GM10248 (cell line): ENCODE measurements around the gene PPFIA1.

Experiments used
- CTCF ChIA-PET: fragments of 300-600 bp; sonication (Branson Sonifier 250); formaldehyde crosslinking; extraction: SDS; loops from one replicate; lab custom pipeline; 2021; ENCODE audit warnings: antibody characterized with exemption; lab: Yijun Ruan, JAX
- POLR2A ChIA-PET: fragments of 350-650 bp; sonication (Branson Sonifier 250); formaldehyde crosslinking; extraction: SDS; loops from one replicate; lab custom pipeline; 2020; ENCODE audit warnings: antibody characterized with exemption; lab: Yijun Ruan, JAX
- DNase-seq: peaks from one replicate; pipeline ENCODE4 v3.0.0; 2012; ENCODE audit errors: extremely low spot score
- CTCF ChIP-seq: IDR thresholded peaks from 2 replicates; pipeline ENCODE4 v1.5.1; 2012; ENCODE audit warnings: mild to moderate bottlenecking, low read depth; ENCODE audit errors: extremely low read depth, missing control alignments, control extremely low read depth

The PPFIA1 gene

GRCh38 chr11:70424765-70425344, 154.4 kb downstream of the PPFIA1 start:
- ChIA-PET POLR2A (no interaction called here), CTCF (interaction anchor here (1.4 kb wide), 1 partner anchor 23 kb away, joined by 3 read pairs; no protein-coding TSS in a partner anchor)
- no peak for TF ChIP-seq CTCF
- peak; percentile 59 for DNase-seq

- DNase-seq, result no peak
- CTCF ChIA-PET, result interaction anchor here (1.2 kb wide), 1 partner anchor 96 kb away, joined by 3 read pairs; no protein-coding TSS in a partner anchor
- TF ChIP-seq CTCF, result no peak
- POLR2A ChIA-PET, result no interaction called here
Observed at GRCh38 chr11:70427436-70427835, 156.9 kb downstream of the PPFIA1 start.

- ChIA-PET CTCF (no interaction called here), POLR2A (no interaction called here)
- DNase-seq, result no peak
- no peak for TF ChIP-seq CTCF
Observed at GRCh38 chr11:70428701-70429427, 158.4 kb downstream of the PPFIA1 start.

- no peak for TF ChIP-seq CTCF
- ChIA-PET CTCF (no interaction called here), POLR2A (no interaction called here)
- DNase-seq, result no peak
Observed at GRCh38 chr11:70429428-70429705, 158.9 kb downstream of the PPFIA1 start.

GRCh38 chr11:70429724-70430521, 159.4 kb downstream of the PPFIA1 start:
- POLR2A ChIA-PET, result no interaction called here
- CTCF ChIA-PET, result no interaction called here
- no peak for TF ChIP-seq CTCF
- no peak for DNase-seq

GRCh38 chr11:70430671-70431574, 160.4 kb downstream of the PPFIA1 start:
- CTCF ChIA-PET, result no interaction called here
- no peak for TF ChIP-seq CTCF
- POLR2A ChIA-PET, result no interaction called here
- DNase-seq, result no peak
